ENCODE results near the gene NKG7. TPM values are rescaled to one million over a fixed set of nuclear protein-coding genes. Genes with fewer than 3 reads are reported as not detected.
A peak's percentile ranks its signal among the peaks of the same experiment; 100 is the strongest.
"Not testable (repeated sequence)": the region's sequence is repeated elsewhere in the genome, so short reads cannot be mapped to it uniquely, and the experiment has no call there.

Gene NKG7
- total RNA-seq = not detected in 3 replicates
- long read RNA-seq = 0 reads

- TF ChIP-seq CTCF (IDR thresholded peaks at IDR 0.05) = no peak
- peaks cover 5% of the 10 kb centered on the region for H3K4me1 Mint-ChIP-seq (ENCODE audit: low read depth)
These were observed at the start of gene NKG7 for GRCh38 chr19:51372649-51373504. NKG7 (minus strand) TSS chr19:51372654; CDS start chr19:51372535, 119 bp downstream.

GRCh38 chr19:51422053-51422448, 49.6 kb upstream of the NKG7 start:
- H3K27me3 Mint-ChIP-seq (ENCODE audit: low read depth) = no peaks in the 10 kb centered on the region
- no peaks in the 10 kb centered on the region for H3K9me3 Mint-ChIP-seq (ENCODE audit: low read depth)
- H3K27ac Mint-ChIP-seq (ENCODE audit: unreplicated experiment) = no peak overlapping the region
- H3K36me3 Mint-ChIP-seq (ENCODE audit: low read depth) = no peaks in the 10 kb centered on the region
- no peak overlapping the region for H3K4me3 Mint-ChIP-seq (ENCODE audit: unreplicated experiment)
- H3K4me1 Mint-ChIP-seq (ENCODE audit: low read depth) = no peaks in the 10 kb centered on the region
- no peak for DNase-seq (ENCODE audit: low spot score)
- peak; percentile 85 for TF ChIP-seq CTCF (IDR thresholded peaks at IDR 0.05)

More at GRCh38 chr19:51372649-51373504, at the start of gene NKG7:
- Mint-ChIP-seq H3K27ac (ENCODE audit: unreplicated experiment) (no peak within 1 kb of the TSS), H3K27me3 (ENCODE audit: low read depth) (no peaks in the 10 kb centered on the region), H3K9me3 (ENCODE audit: low read depth) (no peaks in the 10 kb centered on the region), H3K36me3 (ENCODE audit: low read depth) (no peaks in the 10 kb centered on the region), H3K4me3 (ENCODE audit: unreplicated experiment) (no peak within 1 kb of the TSS)
- DNase-seq (ENCODE audit: low spot score) = peak; percentile 6

- no peaks in the 10 kb centered on the region for H3K9me3 Mint-ChIP-seq (ENCODE audit: low read depth)
- no peak for DNase-seq (ENCODE audit: low spot score)
- H3K27me3 Mint-ChIP-seq (ENCODE audit: low read depth) = no peaks in the 10 kb centered on the region
- no peak overlapping the region for H3K27ac Mint-ChIP-seq (ENCODE audit: unreplicated experiment)
- no peaks in the 10 kb centered on the region for H3K36me3 Mint-ChIP-seq (ENCODE audit: low read depth)
- H3K4me3 Mint-ChIP-seq (ENCODE audit: unreplicated experiment) = no peak overlapping the region
- H3K4me1 Mint-ChIP-seq (ENCODE audit: low read depth) = no peaks in the 10 kb centered on the region
- no peak for TF ChIP-seq CTCF (IDR thresholded peaks at IDR 0.05)
These were observed 49.0 kb upstream of the NKG7 start for GRCh38 chr19:51421229-51422052.

- not testable (repeated sequence) for H3K27ac Mint-ChIP-seq (ENCODE audit: unreplicated experiment); H3K4me1 Mint-ChIP-seq (ENCODE audit: low read depth); H3K36me3 Mint-ChIP-seq (ENCODE audit: low read depth)
These were observed 48.1 kb upstream of the NKG7 start for GRCh38 chr19:51420511-51420910.

GRCh38 chr19:51418707-51419106, 46.3 kb upstream of the NKG7 start:
- Mint-ChIP-seq H3K9me3 (ENCODE audit: low read depth) (no peaks in the 10 kb centered on the region), H3K27ac (ENCODE audit: unreplicated experiment) (no peak overlapping the region), H3K4me3 (ENCODE audit: unreplicated experiment) (no peak overlapping the region), H3K36me3 (ENCODE audit: low read depth) (no peaks in the 10 kb centered on the region), H3K4me1 (ENCODE audit: low read depth) (no peaks in the 10 kb centered on the region), H3K27me3 (ENCODE audit: low read depth) (no peaks in the 10 kb centered on the region)
- no peak for TF ChIP-seq CTCF (IDR thresholded peaks at IDR 0.05)
- no peak for DNase-seq (ENCODE audit: low spot score)

More at GRCh38 chr19:51420511-51420910, 48.1 kb upstream of the NKG7 start:
- DNase-seq (ENCODE audit: low spot score); H3K9me3 Mint-ChIP-seq (ENCODE audit: low read depth); H3K4me3 Mint-ChIP-seq (ENCODE audit: unreplicated experiment); H3K27me3 Mint-ChIP-seq (ENCODE audit: low read depth): not testable (repeated sequence)

Data from chondrocyte (in vitro differentiated cells).